Left lung (tissue), 10 donors: ENCODE data around the gene EIF3D. TPM values are rescaled to one million over a fixed set of nuclear protein-coding genes. Genes with fewer than 3 reads are reported as not detected.

ENCODE experiments used
- ATAC-seq: fragments of 200-7000 bp; cut with Tn5 transposase; one replicate; pipeline ENCODE4 v1.9.1; 2020; ENCODE audit warnings: moderate library complexity
- DNase-seq, 4 donors: peaks; one replicate each; pipeline ENCODE4 v3.0.0-alpha.2; 2013 to 2020
- H3K27ac ChIP-seq, 2 donors: fragments of 200-600 bp; sonication (generic) in 1 of 2; one replicate each; pipeline versions ENCODE4 v1.5.0 to v1.8.0; 2020 to 2021
- H3K27me3 ChIP-seq, 2 donors: fragments of 200-600 bp; sonication (generic) in 1 of 2; one replicate each; pipeline versions ENCODE4 v1.5.0 to v1.8.0; 2020 to 2021
- H3K36me3 ChIP-seq, 2 donors: fragments of 200-600 bp; sonication (generic) in 1 of 2; one replicate each; pipeline versions ENCODE4 v1.5.0 to v1.8.0; 2020 to 2021
- H3K4me1 ChIP-seq, 2 donors: fragments of 200-600 bp; one replicate each; pipeline ENCODE4 v1.8.0; 2021
- H3K4me3 ChIP-seq, 2 donors: fragments of 200-600 bp; sonication (generic) in 1 of 2; one replicate each; pipeline versions ENCODE4 v1.5.0 to v1.8.0; 2020 to 2021; ENCODE audit warnings: mild to moderate bottlenecking in 1 of 2
- H3K9me3 ChIP-seq, 2 donors: fragments of 200-600 bp; sonication (generic) in 1 of 2; one replicate each; pipeline versions ENCODE4 v1.5.0 to v1.8.0; 2020 to 2021
- CTCF ChIP-seq, 2 donors: fragments of 200-600 bp; sonication (generic) in 1 of 2; IDR thresholded peaks; one replicate each; pipeline versions ENCODE4 v1.5.0 to v1.8.0; 2021; ENCODE audit warnings: antibody characterized with exemption in 2 of 2
- intact Hi-C, 2 donors: fragments of 100-400 bp; cut with DNase I; formaldehyde crosslinking; loops; one replicate each; pipeline versions ENCODE4 v1.11.2 to v1.14.2; 2022
- polyA plus RNA-seq, 6 donors: library from polyadenylated mRNA; unstranded; fragments of 120-200 nt; gene quantifications; one replicate each; pipeline ENCODE4 v1.2.1, GENCODE V29; 2013; ENCODE audit not compliant: insufficient read length in 6 of 6
- total RNA-seq, 2 donors: library from RNA; stranded (reverse); fragmentation: NEBNext Ultra II Directional; extraction: Animal tissue kit (Norgen Biotek cat#: 25700); gene quantifications; one replicate each; pipeline ENCODE4 v1.2.1, GENCODE V29; 2021
- donor health status: DM: no; HTN: yes; CAD: no.
- donor health status: DM: no; HTN: no; CAD: no.

Gene EIF3D
- total and polyA plus RNA-seq, 8 donors, result 116 to 294 (median 273) TPM

- H3K27ac ChIP-seq, result no peak overlapping the region
- H3K36me3 ChIP-seq, result no peaks in the 10 kb centered on the region
- intact Hi-C loops, result no loop called here
- TF ChIP-seq CTCF (IDR thresholded peaks at IDR 0.05), result no peak
- DNase-seq (no peak), ATAC-seq (no peak)
- H3K4me3 ChIP-seq, result no peak overlapping the region
- no peaks in the 10 kb centered on the region for H3K9me3 ChIP-seq
- H3K27me3 ChIP-seq, result peaks cover 12 to 72% of the 10 kb centered on the region in 2 donors
- H3K4me1 ChIP-seq, result no peaks in the 10 kb centered on the region
Observed at GRCh38 chr22:36566720-36567119, 37.8 kb upstream of the EIF3D start.

GRCh38 chr22:36565686-36566085 lies 36.7 kb upstream of the EIF3D start:
- Histone ChIP-seq H3K36me3 (no peaks in the 10 kb centered on the region), H3K27me3 (peaks cover 12 to 81% of the 10 kb centered on the region in 2 donors), H3K4me1 (no peaks in the 10 kb centered on the region), H3K4me3 (no peak overlapping the region), H3K9me3 (no peaks in the 10 kb centered on the region), H3K27ac (no peak overlapping the region)
- intact Hi-C loops, result no loop called here
- no peak for TF ChIP-seq CTCF (IDR thresholded peaks at IDR 0.05)
- no peak for ATAC-seq
- no peak for DNase-seq

- no peaks in the 10 kb centered on the region for H3K36me3 ChIP-seq
- peaks cover 12 to 81% of the 10 kb centered on the region in 2 donors for H3K27me3 ChIP-seq
- H3K27ac ChIP-seq, result no peak overlapping the region
- no peak overlapping the region for H3K4me3 ChIP-seq
- intact Hi-C loops, result no loop called here
- ATAC-seq, result no peak
- no peak for DNase-seq
- TF ChIP-seq CTCF (IDR thresholded peaks at IDR 0.05), result no peak
- H3K4me1 ChIP-seq, result no peaks in the 10 kb centered on the region
- no peaks in the 10 kb centered on the region for H3K9me3 ChIP-seq
Observed at GRCh38 chr22:36565159-36565507, 36.2 kb upstream of the EIF3D start.

GRCh38 chr22:36564422-36565158 lies 35.6 kb upstream of the EIF3D start:
- no peak overlapping the region for H3K27ac ChIP-seq
- H3K4me3 ChIP-seq, result no peak overlapping the region
- H3K36me3 ChIP-seq, result no peaks in the 10 kb centered on the region
- intact Hi-C loops, result no loop called here
- DNase-seq (no peak), ATAC-seq (no peak)
- H3K27me3 ChIP-seq, result peaks cover 12 to 75% of the 10 kb centered on the region in 2 donors
- no peaks in the 10 kb centered on the region for H3K4me1 ChIP-seq
- H3K9me3 ChIP-seq, result no peaks in the 10 kb centered on the region
- no peak for TF ChIP-seq CTCF (IDR thresholded peaks at IDR 0.05)

GRCh38 chr22:36563898-36564297 lies 34.9 kb upstream of the EIF3D start:
- intact Hi-C loops, result no loop called here
- no peak for DNase-seq
- Histone ChIP-seq H3K27ac (no peak overlapping the region), H3K4me1 (no peaks in the 10 kb centered on the region), H3K4me3 (no peak overlapping the region), H3K27me3 (peaks cover 12 to 69% of the 10 kb centered on the region in 2 donors), H3K9me3 (no peaks in the 10 kb centered on the region), H3K36me3 (no peaks in the 10 kb centered on the region)
- ATAC-seq, result no peak
- TF ChIP-seq CTCF (IDR thresholded peaks at IDR 0.05), result no peak
